GM19099 (cell line): ENCODE measurements around the gene TSPAN9.

ENCODE experiments used
- POLR2A ChIP-seq: IDR thresholded peaks from 3 replicates; pipeline ENCODE4 v1.6.1; 2011; ENCODE audit warnings: low read depth; ENCODE audit not compliant: insufficient read length; ENCODE audit errors: extremely low read depth

The TSPAN9 gene

GRCh38 chr12:3144495-3144894 is 67.3 kb downstream of the TSPAN9 start:
- no peak for TF ChIP-seq POLR2A

- TF ChIP-seq POLR2A, result no peak
These were observed 67.9 kb downstream of the TSPAN9 start for GRCh38 chr12:3145033-3145432.

GRCh38 chr12:3145546-3146310 is 68.5 kb downstream of the TSPAN9 start:
- TF ChIP-seq POLR2A, result no peak

- TF ChIP-seq POLR2A, result no peak
These were observed 70.1 kb downstream of the TSPAN9 start for GRCh38 chr12:3147260-3147659.

DNA sequence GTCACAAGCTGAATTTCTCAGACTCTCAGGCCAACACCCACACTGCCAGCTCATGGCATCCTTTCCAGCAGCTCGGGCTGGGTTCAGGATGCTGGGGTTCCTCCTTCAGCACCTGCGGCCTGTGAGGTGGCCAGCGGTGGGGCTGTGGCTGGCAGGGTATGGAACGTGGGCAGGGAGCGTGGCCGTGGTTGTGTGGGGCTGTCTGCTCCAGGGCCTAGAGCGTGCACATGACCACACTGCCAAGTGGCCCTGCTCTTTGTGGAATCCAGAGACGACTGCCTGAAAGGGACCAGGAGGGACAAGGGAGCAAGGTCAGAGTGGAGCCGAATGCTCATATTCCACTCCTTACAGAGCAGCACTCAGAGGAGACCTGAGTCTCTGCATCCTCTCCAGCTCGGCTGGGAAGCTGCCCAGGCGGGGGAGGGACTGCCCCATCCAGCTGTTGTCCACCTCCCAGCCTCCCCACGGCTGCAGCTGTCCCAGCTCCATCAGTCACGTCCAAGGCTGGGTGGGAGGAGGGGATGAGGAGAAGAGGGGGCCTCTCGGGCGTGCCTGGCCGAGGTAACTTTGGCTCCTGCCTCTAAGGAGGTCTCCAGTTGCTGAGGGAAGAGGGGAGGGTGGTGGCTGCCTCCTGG is 71.3 kb downstream of the TSPAN9 start:
- no peak for TF ChIP-seq POLR2A

GRCh38 chr12:3149515-3150307 is 72.5 kb downstream of the TSPAN9 start:
- TF ChIP-seq POLR2A, result no peak

DNA sequence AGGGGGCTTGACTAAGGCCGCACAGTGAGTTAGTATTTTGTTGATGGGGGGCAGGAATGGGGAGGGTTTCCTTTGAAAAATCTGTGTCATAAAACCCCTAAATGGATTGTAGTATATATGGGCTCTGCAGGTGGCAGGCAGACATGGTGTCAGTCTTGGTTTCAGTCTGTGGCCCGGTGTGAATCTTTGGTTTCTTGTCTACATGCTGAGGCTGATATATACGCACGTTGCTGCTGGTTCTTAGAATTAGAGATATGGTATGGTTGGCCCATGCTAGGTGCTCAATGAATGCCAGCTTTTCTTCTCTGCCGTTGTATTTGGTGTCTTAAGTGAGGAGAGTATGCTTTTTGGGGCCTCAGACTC is 73.1 kb downstream of the TSPAN9 start:
- TF ChIP-seq POLR2A, result no peak

- TF ChIP-seq POLR2A, result no peak
These were observed 74.0 kb downstream of the TSPAN9 start for GRCh38 chr12:3150931-3151835.

DNA sequence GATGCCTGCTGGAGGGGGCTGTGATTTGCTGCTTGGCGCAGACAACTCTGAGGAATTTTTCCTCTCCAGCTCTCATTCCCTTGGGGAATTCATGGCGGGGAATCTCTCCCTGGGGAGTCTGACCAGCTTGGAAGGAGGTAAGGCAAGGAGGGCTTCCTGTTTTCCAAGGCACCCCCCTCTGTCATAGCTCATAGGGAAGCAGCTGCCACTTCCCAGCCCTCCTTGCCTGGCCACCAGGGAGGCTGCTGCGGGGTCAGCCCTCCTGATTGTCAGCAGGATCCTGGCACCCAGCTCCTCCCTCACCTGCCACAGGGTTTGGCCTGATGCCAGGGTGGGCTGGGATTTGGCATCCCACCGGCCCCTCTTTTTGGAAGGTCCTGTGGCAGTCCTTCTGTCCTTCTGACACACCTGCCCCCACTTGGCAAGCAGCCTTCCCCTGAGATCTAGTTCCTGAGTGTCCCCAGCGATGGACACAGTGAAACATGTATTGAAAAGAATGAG is 74.9 kb downstream of the TSPAN9 start:
- no peak for TF ChIP-seq POLR2A

DNA sequence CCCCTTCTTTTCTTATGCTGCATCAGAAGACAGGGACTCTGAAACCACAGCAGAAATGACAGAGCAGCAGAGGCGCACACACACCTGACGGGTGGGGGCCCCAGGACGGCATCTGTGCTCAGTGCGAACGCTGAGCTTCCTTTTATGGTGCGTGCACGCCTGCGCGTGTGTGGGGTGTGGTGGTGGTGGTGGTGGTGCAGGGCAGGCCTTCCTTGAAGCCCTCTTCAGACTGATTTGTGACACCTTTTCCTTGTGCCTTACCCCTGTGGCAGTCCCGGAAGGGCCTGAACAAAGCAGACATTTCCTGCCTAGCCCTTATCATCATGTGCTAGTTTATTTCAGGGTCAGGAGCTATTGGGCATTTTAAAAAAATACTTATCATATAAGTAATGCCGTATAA is 75.7 kb downstream of the TSPAN9 start:
- no peak for TF ChIP-seq POLR2A

DNA sequence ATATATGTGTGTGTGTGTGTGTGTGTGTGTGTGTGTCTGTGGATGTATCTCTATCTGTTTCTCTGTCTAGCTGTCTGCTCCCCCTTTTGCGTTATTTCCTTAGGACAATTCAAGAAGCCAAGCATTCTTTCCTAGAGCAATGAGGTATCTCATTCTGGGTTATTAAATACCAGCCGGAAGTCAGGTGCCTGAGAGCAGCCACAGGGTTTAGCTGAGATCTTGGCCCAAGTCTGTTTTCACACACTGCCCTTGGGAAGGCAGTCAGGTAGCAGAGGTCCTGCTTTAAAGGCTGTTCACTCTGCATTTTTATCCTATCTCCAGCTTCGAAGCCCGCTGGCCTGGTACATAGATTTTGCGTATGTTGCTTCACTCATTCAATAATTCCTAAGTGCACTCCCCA is 76.8 kb downstream of the TSPAN9 start:
- TF ChIP-seq POLR2A, result no peak

DNA sequence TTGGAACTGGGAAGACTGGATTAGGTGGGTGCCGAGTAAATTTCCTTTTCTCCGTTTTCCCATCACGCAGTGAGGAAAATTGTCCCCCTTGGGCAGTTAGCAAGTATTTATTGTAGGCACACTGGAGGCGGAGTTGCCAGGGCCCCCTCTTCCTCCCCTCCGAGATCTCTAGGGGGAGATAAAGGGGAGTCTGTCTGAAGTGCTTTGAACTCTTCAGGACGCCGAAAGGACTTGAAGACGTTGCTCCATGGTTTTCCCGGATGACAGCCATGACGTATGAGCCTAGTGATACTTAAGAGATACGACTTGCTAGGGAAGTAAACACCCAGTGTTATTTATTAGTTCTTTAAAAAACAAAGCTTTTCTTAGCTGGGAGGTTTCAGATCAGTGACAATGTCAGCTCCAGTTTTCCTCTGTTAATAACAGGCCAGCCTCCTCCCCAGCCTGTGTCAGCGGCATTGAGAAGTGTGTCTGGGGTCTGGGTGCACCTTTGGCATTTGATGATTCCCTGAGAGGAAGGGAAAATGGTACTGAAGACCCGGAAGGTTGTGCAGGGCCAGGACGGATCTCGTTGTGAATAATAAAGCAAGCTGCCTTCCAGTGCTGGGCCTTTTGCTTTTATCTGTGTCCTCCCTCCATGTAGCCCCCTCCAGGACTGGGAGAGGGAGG is 78.7 kb downstream of the TSPAN9 start:
- TF ChIP-seq POLR2A, result no peak

GRCh38 chr12:3157581-3158323 is 80.6 kb downstream of the TSPAN9 start:
- TF ChIP-seq POLR2A, result no peak
